Measurements from ENCODE around the gene ZNF609.
"Not testable (repeated sequence)": the region's sequence is repeated elsewhere in the genome, so short reads cannot be mapped to it uniquely, and the experiment has no call there.

GRCh38 chr15:64639744-64640143 lies 179.4 kb downstream of the ZNF609 start:
- TF ChIP-seq CTCF (IDR thresholded peaks at IDR 0.05; ENCODE audit: low read depth, low read length, missing input control); RXRA (IDR thresholded peaks at IDR 0.05); TAF1 (conservative IDR thresholded peaks at IDR 0.05); SP1 (IDR thresholded peaks at IDR 0.05); YY1 (IDR thresholded peaks at IDR 0.05); GABPA (IDR thresholded peaks at IDR 0.05 in 1 of 2, conservative IDR thresholded peaks at IDR 0.05 in 1 of 2); REST (IDR thresholded peaks at IDR 0.05): not testable (repeated sequence)
- TF ChIP-seq, protein P1, sequence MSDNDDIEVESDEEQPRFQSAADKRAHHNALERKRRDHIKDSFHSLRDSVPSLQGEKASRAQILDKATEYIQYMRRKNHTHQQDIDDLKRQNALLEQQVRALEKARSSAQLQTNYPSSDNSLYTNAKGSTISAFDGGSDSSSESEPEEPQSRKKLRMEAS (IDR thresholded peaks at IDR 0.05), result not testable (repeated sequence)
- TF ChIP-seq, protein P2, sequence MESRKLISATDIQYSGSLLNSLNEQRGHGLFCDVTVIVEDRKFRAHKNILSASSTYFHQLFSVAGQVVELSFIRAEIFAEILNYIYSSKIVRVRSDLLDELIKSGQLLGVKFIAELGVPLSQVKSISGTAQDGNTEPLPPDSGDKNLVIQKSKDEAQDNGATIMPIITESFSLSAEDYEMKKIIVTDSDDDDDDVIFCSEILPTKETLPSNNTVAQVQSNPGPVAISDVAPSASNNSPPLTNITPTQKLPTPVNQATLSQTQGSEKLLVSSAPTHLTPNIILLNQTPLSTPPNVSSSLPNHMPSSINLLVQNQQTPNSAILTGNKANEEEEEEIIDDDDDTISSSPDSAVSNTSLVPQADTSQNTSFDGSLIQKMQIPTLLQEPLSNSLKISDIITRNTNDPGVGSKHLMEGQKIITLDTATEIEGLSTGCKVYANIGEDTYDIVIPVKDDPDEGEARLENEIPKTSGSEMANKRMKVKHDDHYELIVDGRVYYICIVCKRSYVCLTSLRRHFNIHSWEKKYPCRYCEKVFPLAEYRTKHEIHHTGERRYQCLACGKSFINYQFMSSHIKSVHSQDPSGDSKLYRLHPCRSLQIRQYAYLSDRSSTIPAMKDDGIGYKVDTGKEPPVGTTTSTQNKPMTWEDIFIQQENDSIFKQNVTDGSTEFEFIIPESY (IDR thresholded peaks at IDR 0.05), result not testable (repeated sequence)

All from liver (tissue), 3 donors.